Choroid plexus epithelial cell (primary cell): ENCODE results near the gene CRY2.

Experiments used
- DNase-seq: peaks from one replicate; pipeline ENCODE4 v3.0.0-alpha.2; 2010; ENCODE audit warnings: low read depth
- H3K4me3 ChIP-seq: 2 replicates; pipeline ENCODE4 v1.5.1; 2011; ENCODE audit warnings: low read depth, mild to moderate bottlenecking, control low read depth, low read length, moderate library complexity
- CTCF ChIP-seq: conservative IDR thresholded peaks from 2 replicates; pipeline ENCODE4 v1.5.1; 2011; ENCODE audit warnings: low read depth, mild to moderate bottlenecking, control low read depth, inconsistent platforms, low read length, moderate library complexity

The CRY2 gene

DNA sequence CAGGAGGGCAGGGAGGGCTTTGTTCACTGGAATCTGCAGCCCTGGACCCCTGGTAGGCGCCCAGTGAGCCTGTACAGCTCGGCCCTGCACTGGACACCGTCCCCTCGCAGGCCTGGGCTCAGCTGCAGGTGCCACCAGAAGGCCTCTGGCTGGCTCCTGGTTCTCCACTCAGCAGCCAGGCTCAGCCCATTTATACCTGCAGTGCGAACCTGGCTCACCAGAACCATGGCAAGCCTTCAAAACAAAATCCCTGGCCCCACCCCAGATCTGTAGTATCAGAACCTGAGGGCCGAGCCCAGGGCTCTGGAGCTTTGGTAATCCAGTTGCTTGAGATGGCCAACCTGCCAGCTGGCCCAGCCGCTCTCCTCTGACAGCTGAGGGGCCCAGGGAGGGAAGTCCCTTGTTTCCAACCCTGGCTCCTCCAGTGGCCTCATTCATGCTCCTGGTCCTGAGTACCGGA, 60.7 kb downstream of the CRY2 start:
- DNase-seq, result no peak
- TF ChIP-seq CTCF, result no peak
- H3K4me3 ChIP-seq, result no peak overlapping the region

DNA sequence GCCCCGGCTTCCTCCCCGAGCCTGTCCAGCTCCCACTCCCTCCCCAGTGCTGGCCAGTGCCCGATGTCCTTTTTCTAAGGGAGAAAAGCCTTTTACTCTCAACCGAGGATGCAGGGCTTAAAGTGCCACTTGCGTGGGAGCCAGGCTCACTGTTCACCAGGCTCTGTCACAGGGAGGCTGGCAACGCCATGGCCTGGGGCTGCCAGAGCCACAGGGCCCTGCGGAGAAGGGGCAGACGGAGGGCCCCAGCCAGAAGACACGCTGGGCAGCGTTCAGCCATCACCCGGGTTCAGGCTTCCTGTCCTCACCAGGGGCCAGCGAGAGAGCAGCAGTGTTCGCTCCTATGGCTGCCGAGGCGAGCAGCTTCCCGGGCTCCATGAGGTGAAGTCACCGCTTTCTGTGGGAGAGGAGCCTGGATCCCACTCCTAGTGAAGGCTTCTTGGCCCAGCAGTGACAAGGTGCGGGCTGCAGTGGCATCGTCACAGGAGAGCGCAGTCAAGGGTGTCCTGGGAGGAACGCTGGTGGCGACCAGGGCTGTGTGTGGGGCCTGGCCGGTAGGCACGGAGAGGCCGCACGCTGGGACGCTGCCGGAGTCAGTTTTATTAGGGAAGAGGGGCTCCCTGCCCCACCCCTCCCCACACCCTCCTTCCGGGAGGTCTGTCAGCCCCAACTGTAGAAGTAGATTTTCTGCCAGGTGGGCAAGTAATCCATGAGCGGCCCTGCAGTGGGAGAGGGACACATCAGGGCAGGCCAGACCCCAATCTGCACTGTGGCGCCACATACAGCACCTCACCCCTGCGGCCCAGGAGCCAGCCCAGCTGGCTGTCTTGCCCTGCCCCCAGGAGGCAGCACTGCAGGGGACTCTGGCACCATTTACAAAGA, 62.6 kb downstream of the CRY2 start:
- DNase-seq, result no peak
- TF ChIP-seq CTCF, result no peak
- H3K4me3 ChIP-seq, result no peak overlapping the region

- no peak for DNase-seq
- TF ChIP-seq CTCF, result no peak
Measured at GRCh38 chr11:45910623-45911022, 63.3 kb downstream of the CRY2 start.

DNA sequence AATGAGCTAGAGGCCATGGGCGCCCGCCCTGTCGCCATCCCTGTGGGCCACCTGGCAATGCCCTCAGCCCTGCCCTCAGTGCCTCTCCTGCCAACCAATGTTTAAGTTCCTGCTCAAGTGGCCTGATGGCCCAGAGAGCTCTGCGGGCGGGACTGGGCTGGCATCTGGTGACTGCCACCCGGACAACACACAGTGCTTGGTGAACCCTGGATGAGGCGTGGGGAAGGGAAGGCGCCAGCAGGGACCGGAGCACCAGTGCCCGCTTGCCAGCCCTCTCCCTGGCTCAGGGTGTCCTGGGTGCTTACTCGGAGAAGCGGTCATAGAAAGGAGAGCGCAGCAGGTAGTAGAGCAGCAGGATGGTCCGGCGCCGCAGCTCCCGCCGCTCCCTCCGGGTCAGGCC, 66.2 kb downstream of the CRY2 start:
- no peak for TF ChIP-seq CTCF
- H3K4me3 ChIP-seq, result no peak overlapping the region
- no peak for DNase-seq

More at GRCh38 chr11:45910623-45911022, 63.3 kb downstream of the CRY2 start:
- H3K4me3 ChIP-seq, result no peak overlapping the region

DNA sequence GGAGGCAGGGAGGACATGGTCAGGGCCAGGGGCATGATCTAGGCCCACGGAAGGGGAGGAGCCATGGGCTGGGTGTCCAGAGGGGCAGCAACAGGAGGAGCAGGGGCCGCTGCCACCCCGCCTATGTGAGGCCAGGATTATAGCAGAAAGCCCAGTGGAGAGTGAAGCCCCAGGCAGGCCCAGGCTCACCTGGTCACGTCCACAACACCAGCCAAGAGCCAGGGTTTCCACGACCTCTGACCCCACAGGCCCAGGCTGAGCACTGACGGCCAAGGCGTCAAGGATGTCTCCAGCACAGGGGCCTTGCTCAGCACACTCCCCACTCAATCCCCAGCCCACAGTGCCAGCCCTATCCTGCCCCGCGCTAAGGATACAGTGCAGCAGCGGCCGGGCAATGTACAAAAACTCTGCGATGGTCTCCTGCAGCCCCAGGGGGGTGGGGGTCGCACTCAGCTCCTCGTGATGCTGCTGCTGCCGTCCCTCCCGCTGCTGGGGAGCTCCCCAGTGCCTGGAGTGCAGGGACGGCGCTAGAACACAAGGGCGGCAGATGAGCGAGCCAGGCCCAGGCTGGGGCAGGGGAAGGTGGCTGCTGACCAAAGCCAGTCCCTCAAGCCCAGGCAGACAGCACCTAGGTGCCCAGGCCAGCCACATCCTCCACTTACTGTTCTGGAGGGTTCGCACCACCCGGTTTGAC, 66.8 kb downstream of the CRY2 start:
- H3K4me3 ChIP-seq, result no peak overlapping the region
- no peak for TF ChIP-seq CTCF
- DNase-seq, result no peak

- TF ChIP-seq CTCF, result no peak
- no peak for DNase-seq
- H3K4me3 ChIP-seq, result no peak overlapping the region
Measured at GRCh38 chr11:45915446-45915845, 68.2 kb downstream of the CRY2 start.

- TF ChIP-seq CTCF, result no peak
- DNase-seq, result no peak
- H3K4me3 ChIP-seq, result peak overlapping the region; percentile 99
Measured at GRCh38 chr11:45917286-45917622, 70.0 kb downstream of the CRY2 start.
